K562 (cell line): ENCODE results near the gene KAT6B. TPM values are rescaled to one million over a fixed set of nuclear protein-coding genes. Genes with fewer than 3 reads are reported as not detected.

Source experiments
- ATAC-seq: fragments of 200-7000 bp; cut with Tn5 transposase; 3 replicates; pipeline ENCODE4 v1.9.1; 2020; ENCODE audit warnings: moderate library complexity
- BruUV-seq: library from RNA; stranded (reverse); fragments of 400-500 nt; replicated peaks from 2 replicates; lab custom pipeline; 2021; lab: Mats Ljungman, UMichigan
- CTCF ChIA-PET: fragments of 300-600 bp; formaldehyde crosslinking; extraction: SDS; loops from one replicate; lab custom pipeline; 2021; ENCODE audit warnings: low intra/inter-chr PET ratio; lab: Yijun Ruan, JAX
- POLR2A ChIA-PET: fragments of 300-600, 350-650 bp; sonication (Branson Sonifier 250); formaldehyde crosslinking; extraction: SDS; loops from one replicate; lab custom pipeline; 2021; ENCODE audit warnings: antibody characterized with exemption, inconsistent platforms; lab: Yijun Ruan, JAX
- DNase-seq, 4 experiments: peaks; one replicate each; pipeline versions ENCODE4 v3.0.0 to v3.0.0-alpha.2; 2011 to 2018; ENCODE audit warnings: low spot score in 3 of 4, mixed read lengths in 3 of 4; ENCODE audit errors: extremely low read depth in 1 of 4
- FAIRE-seq: peaks from 2 replicates; lab custom pipeline; 2011; peaks lifted over from hg19 to GRCh38; lab: Jason Lieb, UNC
- H2AFZ ChIP-seq: 2 replicates; pipeline ENCODE4 v1.6.0; 2011; ENCODE audit warnings: low read depth, low read length, control low read depth, inconsistent platforms
- H3K27ac ChIP-seq: fragments of 200-600 bp; 3 replicates; pipeline ENCODE4 v1.8.0; 2011; ENCODE audit warnings: low read depth, mild to moderate bottlenecking, control low read depth, inconsistent platforms, low read length, moderate library complexity, mixed read lengths; ENCODE audit errors: extremely low read depth
- H3K27me3 ChIP-seq, 2 experiments: fragments of 300-600 bp in 1 of 2; 2 replicates in 1 of 2; 3 replicates in 1 of 2; pipeline versions ENCODE4 v1.6.0 to v1.8.0; 2011; ENCODE audit warnings: inconsistent platforms in 2 of 2, low read length in 2 of 2, mild to moderate bottlenecking in 1 of 2, mixed read lengths in 1 of 2, moderate library complexity in 1 of 2; ENCODE audit not compliant: control insufficient read depth in 2 of 2, insufficient read depth in 2 of 2
- H3K36me3 ChIP-seq: fragments of 300-600 bp; 3 replicates; pipeline ENCODE4 v1.8.0; 2011; ENCODE audit warnings: mild to moderate bottlenecking, low read length, inconsistent platforms; ENCODE audit not compliant: control insufficient read depth, insufficient read depth
- H3K4me1 ChIP-seq, 2 experiments: fragments of 200-600 bp in 1 of 2; replicated peaks in 1 of 2; 2 replicates in 1 of 2; 3 replicates in 1 of 2; pipeline versions ENCODE4 v1.5.1 to v1.8.0; 2011; ENCODE audit warnings: inconsistent platforms in 2 of 2, low read length in 2 of 2, mild to moderate bottlenecking in 1 of 2, mixed read lengths in 1 of 2, moderate library complexity in 1 of 2; ENCODE audit not compliant: control insufficient read depth in 2 of 2, insufficient read depth in 2 of 2
- H3K4me2 ChIP-seq: 2 replicates; pipeline ENCODE4 v1.6.1; 2011; ENCODE audit warnings: low read length, control low read depth, inconsistent platforms, mixed read lengths; ENCODE audit not compliant: insufficient read depth
- H3K4me3 ChIP-seq: fragments of 200-600 bp; sonication (generic), shearing (Covaris generic); 2 replicates; pipeline ENCODE4 v1.5.1; 2016; ENCODE audit warnings: control low read depth, inconsistent platforms
- H3K79me2 ChIP-seq: fragments of 200-600 bp; 3 replicates; pipeline ENCODE4 v1.8.0; 2011; ENCODE audit warnings: low read length, inconsistent platforms; ENCODE audit not compliant: control insufficient read depth, insufficient read depth
- H3K9ac ChIP-seq, 2 experiments: 2 replicates each; pipeline versions ENCODE4 v1.6.0 to v1.6.1; 2011; ENCODE audit warnings: low read depth in 2 of 2, low read length in 2 of 2, control low read depth in 1 of 2, inconsistent platforms in 1 of 2, mild to moderate bottlenecking in 1 of 2, mixed read lengths in 1 of 2; ENCODE audit not compliant: insufficient read depth in 1 of 2
- H3K9me1 ChIP-seq: one replicate; pipeline ENCODE4 v1.6.0; 2011; ENCODE audit warnings: inconsistent platforms, mild to moderate bottlenecking, low read length, moderate library complexity; ENCODE audit not compliant: control insufficient read depth, insufficient read depth
- H3K9me3 ChIP-seq: replicated peaks from 2 replicates; pipeline ENCODE4 v1.5.1; 2011; ENCODE audit warnings: low read depth, low read length, inconsistent platforms; ENCODE audit not compliant: control insufficient read depth, insufficient read depth
- H4K20me1 ChIP-seq: replicated peaks from 2 replicates; pipeline ENCODE4 v1.6.1; 2011; ENCODE audit warnings: low read length, inconsistent platforms, mixed read lengths; ENCODE audit not compliant: control insufficient read depth, insufficient read depth
- CREM ChIP-seq: IDR thresholded peaks from 2 replicates; pipeline ENCODE4 v1.6.1; 2014; ENCODE audit warnings: antibody characterized with exemption, low read depth
- KDM1A ChIP-seq, 2 experiments: fragments of 450-650 bp; IDR thresholded peaks; 2 replicates each; pipeline ENCODE4 v1.6.1; 2016; ENCODE audit warnings: mild to moderate bottlenecking in 2 of 2
- NFE2L1 ChIP-seq: fragments of 450-650 bp; IDR thresholded peaks from 2 replicates; pipeline ENCODE4 v1.6.1; 2016; ENCODE audit warnings: missing genetic modification characterization, low read depth, mild to moderate bottlenecking, missing compliant biosample characterization, moderate library complexity, borderline replicate concordance
- NFIX ChIP-seq: fragments of 250-450 bp; sonication (Bioruptor Pico); IDR thresholded peaks from 2 replicates; pipeline ENCODE4 v1.4.0; 2020; ENCODE audit warnings: low read depth, mild to moderate bottlenecking, moderate library complexity
- PPARD ChIP-seq: fragments of 250-450 bp; sonication (Bioruptor Pico); IDR thresholded peaks from 2 replicates; pipeline ENCODE4 v1.8.0; 2022; ENCODE audit warnings: inconsistent platforms, mild to moderate bottlenecking, moderate library complexity
- SMARCA4 ChIP-seq: fragments of 450-650 bp; IDR thresholded peaks from 2 replicates; pipeline ENCODE4 v1.6.1; 2016
- SMARCA5 ChIP-seq: fragments of 450-650 bp; IDR thresholded peaks from 2 replicates; pipeline ENCODE4 v1.6.1; 2016
- ZNF3 ChIP-seq: fragments of 250-450 bp; sonication (Bioruptor Pico); IDR thresholded peaks from 2 replicates; pipeline ENCODE4 v1.5.0; 2021; ENCODE audit warnings: mild to moderate bottlenecking, moderate library complexity
- ZNF644 ChIP-seq: fragments of 200-800 bp; sonication (Bioruptor generic); IDR thresholded peaks from 2 replicates; pipeline ENCODE4 v1.6.1; 2016; ENCODE audit warnings: low read depth, missing genetic modification characterization, missing compliant biosample characterization
- ZNF76 ChIP-seq: fragments of 250-450 bp; sonication (Bioruptor Pico); IDR thresholded peaks from 2 replicates; pipeline ENCODE4 v1.4.0; 2020; ENCODE audit warnings: mild to moderate bottlenecking, moderate library complexity, borderline replicate concordance
- WGBS: fragments of 100-300 bp; shearing (Covaris generic); methylation state at CpG from one replicate; pipeline ENCODE4 v1.1.6; 2016; ENCODE audit warnings: low coverage, mixed read lengths; ENCODE audit not compliant: insufficient coverage; ENCODE audit errors: missing lambda C conversion rate; 5-methylcytosine and 5-hydroxymethylcytosine counted together
- in situ Hi-C: fragments of 300-500 bp; cut with MboI; formaldehyde crosslinking; loops from 4 replicates; pipeline ENCODE4 v1.15.0; 2018; ENCODE audit warnings: inconsistent platforms, mixed read lengths
- intact Hi-C: fragments of 100-400 bp; cut with micrococcal nuclease; formaldehyde crosslinking; loops from 2 replicates; pipeline ENCODE4 v1.14.2; 2022
- polyA plus RNA-seq, 8 experiments: library from polyadenylated mRNA; depleted of rRNA in 4 of 8; stranded (reverse) in 5 of 8; unstranded in 3 of 8; fragments of >200 nt; fragmentation: Nextera tagmentation in 2 of 8; fragmentation: Illumina TruSeq in 1 of 8; extraction: Ambion mirVana in 2 of 8; extraction: Trizol in 1 of 8; gene quantifications; 2 replicates each; pipeline versions ENCODE4 v1.2.1 to v1.2.3, GENCODE V29; 2011 to 2014; ENCODE audit warnings: inconsistent platforms in 1 of 8, missing spikeins in 1 of 8
- total RNA-seq, 7 experiments: library from RNA; depleted of rRNA in 6 of 7; stranded (reverse); fragments of >200 nt in 6 of 7; fragmentation: Illumina TruSeq in 2 of 7; extraction: Trizol in 2 of 7; gene quantifications; 2 replicates each; pipeline versions ENCODE4 v1.2.1 to v1.2.3, GENCODE V29; 2011 to 2021; ENCODE audit warnings: low replicate concordance in 1 of 7
- TF ChIP-seq, protein P1 (sequence below): fragments of 250-450 bp; sonication (Bioruptor Pico); IDR thresholded peaks from 2 replicates; pipeline ENCODE4 v1.8.0; 2022; ENCODE audit warnings: inconsistent platforms, mild to moderate bottlenecking, moderate library complexity, borderline replicate concordance
- TF ChIP-seq, protein P2 (sequence below): sonication (generic); formaldehyde crosslinking; IDR thresholded peaks from 2 replicates; pipeline ENCODE4 v1.8.0; 2022; ENCODE audit warnings: mild to moderate bottlenecking, missing genetic modification reagents
- TF ChIP-seq, protein P3 (sequence below): fragments of 450-650 bp; IDR thresholded peaks from 2 replicates; pipeline ENCODE4 v1.6.1; 2016; ENCODE audit warnings: missing biosample characterization, missing genetic modification characterization
- TF ChIP-seq, protein P4 (sequence below): fragments of 450-650 bp; conservative IDR thresholded peaks from 2 replicates; pipeline ENCODE4 v1.6.1; 2016; ENCODE audit warnings: missing genetic modification characterization, low read depth, mild to moderate bottlenecking, missing compliant biosample characterization, moderate library complexity
- TF ChIP-seq, protein P5 (sequence below): fragments of 200-800 bp; sonication (Bioruptor generic); IDR thresholded peaks from 2 replicates; pipeline ENCODE4 v1.6.1; 2017; ENCODE audit warnings: missing genetic modification characterization, missing compliant biosample characterization

The KAT6B gene
- total and polyA plus RNA-seq, 9 of the 15 experiments (the other 6 are each of a cell fraction or from before 2014, with no cell fraction given), result 1.4 to 9.2 (median 6.8) TPM

DNA sequence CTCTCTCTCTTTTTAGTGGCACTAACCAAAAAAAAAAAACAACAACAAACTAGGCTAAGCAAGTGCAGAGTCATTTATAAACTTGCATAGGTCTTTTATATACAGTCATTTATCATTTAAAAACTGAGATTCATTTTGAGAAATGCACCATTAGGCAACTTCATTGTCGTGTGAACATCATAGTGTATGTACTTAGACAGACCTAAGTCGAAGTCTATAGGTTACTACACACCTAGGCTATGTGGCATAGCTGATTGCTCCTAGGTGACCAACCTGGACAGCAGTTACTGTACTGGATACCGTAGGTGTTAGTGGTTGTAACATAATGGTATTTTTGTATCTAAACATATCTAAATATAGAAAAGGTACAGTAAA is 175.9 kb downstream of the KAT6B start:
- H4K20me1 ChIP-seq, result no peaks in the 10 kb centered on the region
- ATAC-seq, result 0 out of 3 replicates have a peak, but pooled peaks have one; percentile 23
- DNase-seq, result no peak
- WGBS, result 7% methylated on average over 3 of the region's 3 CpGs
- FAIRE-seq, result no peak
- in situ Hi-C loops (no loop called here), intact Hi-C loops (no loop called here)
- no TSS peak for BruUV-seq
- no peaks in the 10 kb centered on the region for H3K4me1 ChIP-seq
- H3K79me2 ChIP-seq, result no peaks in the 10 kb centered on the region
- H3K36me3 ChIP-seq, result no peaks in the 10 kb centered on the region
- H3K4me3 ChIP-seq, result no peak overlapping the region
- ChIA-PET POLR2A (interaction anchor here (0.6 to 0.9 kb wide), 2 partner anchors 13 to 14 kb away, joined by 3 to 6 read pairs; no protein-coding TSS in a partner anchor), CTCF (no interaction called here)
- TF ChIP-seq, protein P1, sequence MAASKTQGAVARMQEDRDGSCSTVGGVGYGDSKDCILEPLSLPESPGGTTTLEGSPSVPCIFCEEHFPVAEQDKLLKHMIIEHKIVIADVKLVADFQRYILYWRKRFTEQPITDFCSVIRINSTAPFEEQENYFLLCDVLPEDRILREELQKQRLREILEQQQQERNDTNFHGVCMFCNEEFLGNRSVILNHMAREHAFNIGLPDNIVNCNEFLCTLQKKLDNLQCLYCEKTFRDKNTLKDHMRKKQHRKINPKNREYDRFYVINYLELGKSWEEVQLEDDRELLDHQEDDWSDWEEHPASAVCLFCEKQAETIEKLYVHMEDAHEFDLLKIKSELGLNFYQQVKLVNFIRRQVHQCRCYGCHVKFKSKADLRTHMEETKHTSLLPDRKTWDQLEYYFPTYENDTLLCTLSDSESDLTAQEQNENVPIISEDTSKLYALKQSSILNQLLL (CRISPR knock-in tag), result no peak
- TF ChIP-seq, protein P2, sequence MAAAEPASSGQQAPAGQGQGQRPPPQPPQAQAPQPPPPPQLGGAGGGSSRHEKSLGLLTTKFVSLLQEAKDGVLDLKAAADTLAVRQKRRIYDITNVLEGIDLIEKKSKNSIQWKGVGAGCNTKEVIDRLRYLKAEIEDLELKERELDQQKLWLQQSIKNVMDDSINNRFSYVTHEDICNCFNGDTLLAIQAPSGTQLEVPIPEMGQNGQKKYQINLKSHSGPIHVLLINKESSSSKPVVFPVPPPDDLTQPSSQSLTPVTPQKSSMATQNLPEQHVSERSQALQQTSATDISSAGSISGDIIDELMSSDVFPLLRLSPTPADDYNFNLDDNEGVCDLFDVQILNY (CRISPR knock-in tag), result no peak
- TF ChIP-seq ZNF3 (CRISPR knock-in tag) (no peak), SMARCA5 (no peak), ZNF76 (no peak), PPARD (CRISPR knock-in tag) (no peak), SMARCA4 (no peak), NFIX (CRISPR knock-in tag) (no peak), ZNF644 (tag) (no peak), NFE2L1 (no peak), CREM (no peak), KDM1A (IDR thresholded peaks at IDR 0.05) (no peak)
- TF ChIP-seq, protein P3, sequence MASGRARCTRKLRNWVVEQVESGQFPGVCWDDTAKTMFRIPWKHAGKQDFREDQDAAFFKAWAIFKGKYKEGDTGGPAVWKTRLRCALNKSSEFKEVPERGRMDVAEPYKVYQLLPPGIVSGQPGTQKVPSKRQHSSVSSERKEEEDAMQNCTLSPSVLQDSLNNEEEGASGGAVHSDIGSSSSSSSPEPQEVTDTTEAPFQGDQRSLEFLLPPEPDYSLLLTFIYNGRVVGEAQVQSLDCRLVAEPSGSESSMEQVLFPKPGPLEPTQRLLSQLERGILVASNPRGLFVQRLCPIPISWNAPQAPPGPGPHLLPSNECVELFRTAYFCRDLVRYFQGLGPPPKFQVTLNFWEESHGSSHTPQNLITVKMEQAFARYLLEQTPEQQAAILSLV (tag), result no peak
- TF ChIP-seq, protein P4, sequence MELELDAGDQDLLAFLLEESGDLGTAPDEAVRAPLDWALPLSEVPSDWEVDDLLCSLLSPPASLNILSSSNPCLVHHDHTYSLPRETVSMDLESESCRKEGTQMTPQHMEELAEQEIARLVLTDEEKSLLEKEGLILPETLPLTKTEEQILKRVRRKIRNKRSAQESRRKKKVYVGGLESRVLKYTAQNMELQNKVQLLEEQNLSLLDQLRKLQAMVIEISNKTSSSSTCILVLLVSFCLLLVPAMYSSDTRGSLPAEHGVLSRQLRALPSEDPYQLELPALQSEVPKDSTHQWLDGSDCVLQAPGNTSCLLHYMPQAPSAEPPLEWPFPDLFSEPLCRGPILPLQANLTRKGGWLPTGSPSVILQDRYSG (tag), result no peak
- TF ChIP-seq, protein P5, sequence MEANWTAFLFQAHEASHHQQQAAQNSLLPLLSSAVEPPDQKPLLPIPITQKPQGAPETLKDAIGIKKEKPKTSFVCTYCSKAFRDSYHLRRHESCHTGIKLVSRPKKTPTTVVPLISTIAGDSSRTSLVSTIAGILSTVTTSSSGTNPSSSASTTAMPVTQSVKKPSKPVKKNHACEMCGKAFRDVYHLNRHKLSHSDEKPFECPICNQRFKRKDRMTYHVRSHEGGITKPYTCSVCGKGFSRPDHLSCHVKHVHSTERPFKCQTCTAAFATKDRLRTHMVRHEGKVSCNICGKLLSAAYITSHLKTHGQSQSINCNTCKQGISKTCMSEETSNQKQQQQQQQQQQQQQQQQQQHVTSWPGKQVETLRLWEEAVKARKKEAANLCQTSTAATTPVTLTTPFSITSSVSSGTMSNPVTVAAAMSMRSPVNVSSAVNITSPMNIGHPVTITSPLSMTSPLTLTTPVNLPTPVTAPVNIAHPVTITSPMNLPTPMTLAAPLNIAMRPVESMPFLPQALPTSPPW (CRISPR knock-in tag), result no peak
- no peaks in the 10 kb centered on the region for H3K9me1 ChIP-seq
- no peak overlapping the region for H3K4me2 ChIP-seq
- no peak overlapping the region for H3K27ac ChIP-seq
- H3K9me3 ChIP-seq, result no peaks in the 10 kb centered on the region
- H3K27me3 ChIP-seq, result no peaks in the 10 kb centered on the region
- H2AFZ ChIP-seq, result no peak overlapping the region
- H3K9ac ChIP-seq, result no peak overlapping the region
